ENCODE results near the gene ROR1.
A peak's percentile ranks its signal among the peaks of the same experiment; 100 is the strongest.

The ROR1 gene

DNA sequence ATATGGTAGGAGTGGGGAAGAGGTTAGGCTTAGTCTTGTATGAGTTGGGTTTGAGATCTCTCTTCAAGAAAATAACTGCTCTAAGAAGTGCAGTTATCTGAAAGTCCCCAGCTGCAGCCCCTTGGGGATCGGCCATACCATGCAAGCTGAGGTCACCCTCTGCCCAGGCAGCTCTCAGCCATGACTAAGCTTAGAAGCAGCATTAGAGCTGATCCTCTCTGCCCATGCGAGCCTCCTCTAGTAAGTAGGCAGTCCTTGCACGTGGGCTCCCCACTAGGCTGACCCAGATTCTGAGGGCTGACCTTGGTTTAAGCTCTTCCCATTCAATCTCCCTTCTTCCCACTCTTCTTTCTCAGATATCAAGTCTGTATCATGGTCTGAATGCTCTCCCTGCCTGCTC, 308.6 kb downstream of the ROR1 start:
- H3K79me1 ChIP-seq (replicated peaks; ENCODE audit: low read length, poor library complexity, severe bottlenecking) = no peaks in the 10 kb centered on the region
- H2AK5ac ChIP-seq (ENCODE audit: low read length, severe bottlenecking) = peak overlapping the region; percentile 55
- H4K8ac ChIP-seq (ENCODE audit: low read length) = no peak overlapping the region
- no peak overlapping the region for H3K4me3 ChIP-seq (ENCODE audit: insufficient read depth in 1 of 2, low read depth in 1 of 2, low read length in 2 of 2)
- H3K4me1 ChIP-seq (ENCODE audit: control insufficient read depth, insufficient read depth, low read depth, low read length) = peaks cover 3% of the 10 kb centered on the region
- no peak overlapping the region for H2AFZ ChIP-seq (ENCODE audit: low read depth, low read length)
- no peak overlapping the region for H3K23ac ChIP-seq (ENCODE audit: low read length in 2 of 2)
- H3K27me3 ChIP-seq (ENCODE audit: control insufficient read depth in 1 of 2, insufficient read depth in 1 of 2, low read length in 2 of 2) = no peaks in the 10 kb centered on the region
- no peak overlapping the region for H3K14ac ChIP-seq (ENCODE audit: low read length in 2 of 2)
- peak overlapping the region; percentile 27 for H3K27ac ChIP-seq (ENCODE audit: low read length, poor library complexity, severe bottlenecking)
- H3K18ac ChIP-seq (ENCODE audit: low read depth in 1 of 2, low read length in 2 of 2) = peak overlapping the region in 1 of 2 experiments; percentile 11
- WGBS = 23% methylated on average over 3 of the region's 3 CpGs
- H4K91ac ChIP-seq (ENCODE audit: low read length) = no peak overlapping the region
- peak overlapping the region in 1 of 2 experiments; percentile 59 for H2BK12ac ChIP-seq (ENCODE audit: low read length in 2 of 2)
- DNase-seq = peak; percentile 75
- H2BK120ac ChIP-seq (ENCODE audit: low read depth, low read length) = no peak overlapping the region
- no peaks in the 10 kb centered on the region for H3K36me3 ChIP-seq (ENCODE audit: control insufficient read depth in 1 of 2, insufficient read depth in 2 of 2, low read depth in 1 of 2, low read length in 2 of 2)
- H2BK15ac ChIP-seq (ENCODE audit: low read depth, poor library complexity, severe bottlenecking) = no peak overlapping the region
- no peak overlapping the region for H3K4ac ChIP-seq (ENCODE audit: low read depth in 1 of 2, low read length in 2 of 2)
- no peak overlapping the region for H2BK5ac ChIP-seq (ENCODE audit: low read depth, low read length, poor library complexity, severe bottlenecking)
- no peak overlapping the region for H3K4me2 ChIP-seq (ENCODE audit: low read length, poor library complexity, severe bottlenecking)
- no peaks in the 10 kb centered on the region for H3K9me3 ChIP-seq (ENCODE audit: control insufficient read depth, low read length)
- no peak overlapping the region for H3K9ac ChIP-seq (ENCODE audit: low read length)

DNA sequence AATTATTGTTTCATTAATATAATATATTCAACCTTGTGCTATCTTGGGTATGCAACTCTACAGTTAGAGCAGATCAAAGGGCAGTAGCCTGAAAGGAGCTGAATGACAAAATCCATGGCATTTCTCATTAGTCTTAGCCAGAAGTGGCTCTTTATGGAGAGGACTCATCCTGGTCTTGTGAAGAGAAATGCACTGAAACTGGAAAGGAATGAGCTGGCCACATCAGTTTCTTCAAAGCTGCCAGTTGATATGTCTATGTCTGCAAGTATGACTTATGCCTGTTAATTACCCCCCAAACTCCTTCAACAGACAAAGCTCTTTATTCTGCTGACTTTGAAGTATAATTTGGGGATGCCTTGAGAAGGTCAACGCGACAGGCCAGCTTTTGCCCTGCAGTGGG, 310.6 kb downstream of the ROR1 start:
- Histone ChIP-seq H3K14ac (ENCODE audit: low read length in 2 of 2) (no peak overlapping the region), H3K9me3 (ENCODE audit: control insufficient read depth, low read length) (no peaks in the 10 kb centered on the region)
- 100% methylated on average over 2 of the region's 2 CpGs for WGBS

GRCh38 chr1:64087768-64088167, 314.0 kb downstream of the ROR1 start:
- WGBS = 26% methylated on average over 2 of the region's 2 CpGs
- no peak overlapping the region for H3K27ac ChIP-seq (ENCODE audit: low read length, poor library complexity, severe bottlenecking)
- H2AK5ac ChIP-seq (ENCODE audit: low read length, severe bottlenecking) = no peak overlapping the region
- H2AFZ ChIP-seq (ENCODE audit: low read depth, low read length) = no peak overlapping the region
- H3K18ac ChIP-seq (ENCODE audit: low read depth in 1 of 2, low read length in 2 of 2) = no peak overlapping the region
- peaks cover 4% of the 10 kb centered on the region for H3K79me1 ChIP-seq (replicated peaks; ENCODE audit: low read length, poor library complexity, severe bottlenecking)
- no peaks in the 10 kb centered on the region for H3K36me3 ChIP-seq (ENCODE audit: control insufficient read depth in 1 of 2, insufficient read depth in 2 of 2, low read depth in 1 of 2, low read length in 2 of 2)
- no peak overlapping the region for H3K4me2 ChIP-seq (ENCODE audit: low read length, poor library complexity, severe bottlenecking)
- no peak overlapping the region for H2BK120ac ChIP-seq (ENCODE audit: low read depth, low read length)
- H3K4me3 ChIP-seq (ENCODE audit: insufficient read depth in 1 of 2, low read depth in 1 of 2, low read length in 2 of 2) = no peak overlapping the region
- H2BK5ac ChIP-seq (ENCODE audit: low read depth, low read length, poor library complexity, severe bottlenecking) = no peak overlapping the region
- no peak overlapping the region for H3K4ac ChIP-seq (ENCODE audit: low read depth in 1 of 2, low read length in 2 of 2)
- H3K9ac ChIP-seq (ENCODE audit: low read length) = no peak overlapping the region
- no peak overlapping the region for H3K23ac ChIP-seq (ENCODE audit: low read length in 2 of 2)
- H2BK15ac ChIP-seq (ENCODE audit: low read depth, poor library complexity, severe bottlenecking) = no peak overlapping the region
- no peak overlapping the region for H4K8ac ChIP-seq (ENCODE audit: low read length)
- H3K4me1 ChIP-seq (ENCODE audit: control insufficient read depth, insufficient read depth, low read depth, low read length) = no peaks in the 10 kb centered on the region
- no peak overlapping the region for H4K91ac ChIP-seq (ENCODE audit: low read length)
- no peaks in the 10 kb centered on the region for H3K27me3 ChIP-seq (ENCODE audit: control insufficient read depth in 1 of 2, insufficient read depth in 1 of 2, low read length in 2 of 2)
- peak; percentile 81 for DNase-seq
- no peaks in the 10 kb centered on the region for H3K9me3 ChIP-seq (ENCODE audit: control insufficient read depth, low read length)
- H3K14ac ChIP-seq (ENCODE audit: low read length in 2 of 2) = no peak overlapping the region
- H2BK12ac ChIP-seq (ENCODE audit: low read length in 2 of 2) = no peak overlapping the region

More for the DNA sequence above, 310.6 kb downstream of the ROR1 start:
- no peaks in the 10 kb centered on the region for H3K36me3 ChIP-seq (ENCODE audit: control insufficient read depth in 1 of 2, insufficient read depth in 2 of 2, low read depth in 1 of 2, low read length in 2 of 2)
- H3K27me3 ChIP-seq (ENCODE audit: control insufficient read depth in 1 of 2, insufficient read depth in 1 of 2, low read length in 2 of 2) = no peaks in the 10 kb centered on the region
- no peak overlapping the region for H3K23ac ChIP-seq (ENCODE audit: low read length in 2 of 2)
- peaks cover 3% of the 10 kb centered on the region for H3K4me1 ChIP-seq (ENCODE audit: control insufficient read depth, insufficient read depth, low read depth, low read length)
- H3K4ac ChIP-seq (ENCODE audit: low read depth in 1 of 2, low read length in 2 of 2) = no peak overlapping the region
- H3K18ac ChIP-seq (ENCODE audit: low read depth in 1 of 2, low read length in 2 of 2) = no peak overlapping the region
- no peak overlapping the region for H2BK5ac ChIP-seq (ENCODE audit: low read depth, low read length, poor library complexity, severe bottlenecking)
- no peak overlapping the region for H3K4me2 ChIP-seq (ENCODE audit: low read length, poor library complexity, severe bottlenecking)
- no peak overlapping the region for H2BK120ac ChIP-seq (ENCODE audit: low read depth, low read length)
- no peak overlapping the region for H3K9ac ChIP-seq (ENCODE audit: low read length)
- no peak overlapping the region for H2BK15ac ChIP-seq (ENCODE audit: low read depth, poor library complexity, severe bottlenecking)
- DNase-seq = no peak
- H2BK12ac ChIP-seq (ENCODE audit: low read length in 2 of 2) = no peak overlapping the region
- H2AFZ ChIP-seq (ENCODE audit: low read depth, low read length) = no peak overlapping the region
- H3K27ac ChIP-seq (ENCODE audit: low read length, poor library complexity, severe bottlenecking) = no peak overlapping the region
- no peak overlapping the region for H4K8ac ChIP-seq (ENCODE audit: low read length)
- H3K4me3 ChIP-seq (ENCODE audit: insufficient read depth in 1 of 2, low read depth in 1 of 2, low read length in 2 of 2) = no peak overlapping the region
- H3K79me1 ChIP-seq (replicated peaks; ENCODE audit: low read length, poor library complexity, severe bottlenecking) = no peaks in the 10 kb centered on the region
- H4K91ac ChIP-seq (ENCODE audit: low read length) = no peak overlapping the region
- no peak overlapping the region for H2AK5ac ChIP-seq (ENCODE audit: low read length, severe bottlenecking)

DNA sequence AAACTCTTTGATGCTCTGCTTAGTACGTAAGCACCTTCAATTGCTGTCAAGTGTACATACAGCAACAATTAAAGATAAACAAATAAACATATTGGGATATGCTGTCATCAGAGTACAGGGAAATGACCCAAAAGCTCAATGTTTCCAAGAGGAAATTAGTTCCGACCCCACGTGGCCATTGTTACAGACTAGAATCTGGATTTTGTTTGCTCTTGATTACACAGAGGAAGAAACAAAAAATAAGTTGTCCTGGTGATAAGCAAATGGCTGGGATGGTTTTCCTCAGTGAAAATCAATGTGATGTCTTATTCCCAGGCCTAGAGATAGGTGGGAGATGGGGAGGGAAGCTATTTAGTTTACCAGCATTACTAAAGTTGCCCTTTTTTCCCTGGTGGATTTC, 316.6 kb downstream of the ROR1 start:
- Histone ChIP-seq H3K9ac (ENCODE audit: low read length) (no peak overlapping the region), H3K4ac (ENCODE audit: low read depth in 1 of 2, low read length in 2 of 2) (no peak overlapping the region), H3K4me2 (ENCODE audit: low read length, poor library complexity, severe bottlenecking) (no peak overlapping the region), H3K4me1 (ENCODE audit: control insufficient read depth, insufficient read depth, low read depth, low read length) (peaks cover 1% of the 10 kb centered on the region), H3K4me3 (ENCODE audit: insufficient read depth in 1 of 2, low read depth in 1 of 2, low read length in 2 of 2) (no peak overlapping the region), H3K23ac (ENCODE audit: low read length in 2 of 2) (no peak overlapping the region), H2AFZ (ENCODE audit: low read depth, low read length) (no peak overlapping the region), H2AK5ac (ENCODE audit: low read length, severe bottlenecking) (no peak overlapping the region), H4K91ac (ENCODE audit: low read length) (no peak overlapping the region), H3K27ac (ENCODE audit: low read length, poor library complexity, severe bottlenecking) (no peak overlapping the region), H3K79me1 (replicated peaks; ENCODE audit: low read length, poor library complexity, severe bottlenecking) (peaks cover 4% of the 10 kb centered on the region), H3K27me3 (ENCODE audit: control insufficient read depth in 1 of 2, insufficient read depth in 1 of 2, low read length in 2 of 2) (no peaks in the 10 kb centered on the region), H2BK5ac (ENCODE audit: low read depth, low read length, poor library complexity, severe bottlenecking) (no peak overlapping the region), H3K18ac (ENCODE audit: low read depth in 1 of 2, low read length in 2 of 2) (no peak overlapping the region), H3K36me3 (ENCODE audit: control insufficient read depth in 1 of 2, insufficient read depth in 2 of 2, low read depth in 1 of 2, low read length in 2 of 2) (no peaks in the 10 kb centered on the region), H2BK12ac (ENCODE audit: low read length in 2 of 2) (no peak overlapping the region), H3K9me3 (ENCODE audit: control insufficient read depth, low read length) (no peaks in the 10 kb centered on the region), H2BK120ac (ENCODE audit: low read depth, low read length) (no peak overlapping the region), H2BK15ac (ENCODE audit: low read depth, poor library complexity, severe bottlenecking) (no peak overlapping the region), H3K14ac (ENCODE audit: low read length in 2 of 2) (no peak overlapping the region), H4K8ac (ENCODE audit: low read length) (no peak overlapping the region)
- WGBS = 77% methylated on average over 2 of the region's 3 CpGs
- DNase-seq = no peak
